Thoracic aorta (tissue), 2 donors: ENCODE results near the gene HPS3. TPM values are rescaled to one million over a fixed set of nuclear protein-coding genes. Genes with fewer than 3 reads are reported as not detected.

ENCODE experiments used
- ATAC-seq: fragments of 150-250 bp; one replicate; pipeline ENCODE4 v1.8.0; 2017; ENCODE audit warnings: low read depth; ENCODE audit not compliant: insufficient number of reproducible peaks, low FRiP score
- DNase-seq: peaks from one replicate; pipeline ENCODE4 v3.0.0-alpha.2; 2020; ENCODE audit warnings: low spot score
- H3K27ac ChIP-seq, 2 donors: fragments of 200-600 bp; sonication (generic); 1 replicate in 1 of 2; 2 replicates in 1 of 2; pipeline ENCODE4 v1.5.1; 2016; ENCODE audit warnings: mild to moderate bottlenecking in 2 of 2, moderate library complexity in 2 of 2
- H3K27me3 ChIP-seq: fragments of 200-600 bp; sonication (generic); replicated peaks from 2 replicates; pipeline ENCODE4 v1.6.0; 2016; ENCODE audit warnings: mild to moderate bottlenecking; ENCODE audit not compliant: insufficient read depth
- H3K36me3 ChIP-seq: fragments of 200-600 bp; sonication (generic); one replicate; pipeline ENCODE4 v1.5.1; 2016
- H3K4me1 ChIP-seq, 2 donors: fragments of 200-600 bp; sonication (generic); 1 replicate in 1 of 2; 2 replicates in 1 of 2; pipeline versions ENCODE4 v1.5.1 to v1.6.0; 2016; ENCODE audit warnings: low read depth in 2 of 2, mild to moderate bottlenecking in 1 of 2; ENCODE audit not compliant: control insufficient read depth in 1 of 2
- H3K4me3 ChIP-seq: fragments of 200-600 bp; sonication (generic); 2 replicates; pipeline ENCODE4 v1.5.1; 2016; ENCODE audit warnings: mild to moderate bottlenecking
- H3K9me3 ChIP-seq: fragments of 200-600 bp; sonication (generic); 2 replicates; pipeline ENCODE4 v1.5.1; 2016
- CTCF ChIP-seq: fragments of 200-600 bp; sonication (generic); IDR thresholded peaks from one replicate; pipeline ENCODE4 v1.5.1; 2019; ENCODE audit warnings: antibody characterized with exemption
- total RNA-seq, 2 donors: library from RNA; depleted of rRNA; stranded (reverse); fragments of >200 nt; gene quantifications; one replicate each; pipeline versions ENCODE4 v1.1.0 to v1.2.3, GENCODE V29; 2016

Gene HPS3
- total RNA-seq, 2 donors from 2014 or later = 21.3 to 22.9 TPM

- DNase-seq = no peak
Measured at GRCh38 chr3:149152420-149152819, 23.0 kb downstream of the HPS3 start.

GRCh38 chr3:149153402-149153801, 24.0 kb downstream of the HPS3 start:
- no peak overlapping the region for H3K27ac ChIP-seq
- peaks cover 10% of the 10 kb centered on the region for H3K36me3 ChIP-seq
- DNase-seq (no peak), ATAC-seq (no peak)
- H3K27me3 ChIP-seq = no peaks in the 10 kb centered on the region
- TF ChIP-seq CTCF = no peak
- peaks cover 11 to 15% of the 10 kb centered on the region in 2 donors for H3K4me1 ChIP-seq
- no peak overlapping the region for H3K4me3 ChIP-seq
- H3K9me3 ChIP-seq = no peaks in the 10 kb centered on the region

More at GRCh38 chr3:149152420-149152819, 23.0 kb downstream of the HPS3 start:
- Histone ChIP-seq H3K4me3 (no peak overlapping the region), H3K4me1 (peaks cover 11 to 15% of the 10 kb centered on the region in 2 donors), H3K27ac (peak overlapping the region in 1 of 2 donors; percentile 53), H3K9me3 (no peaks in the 10 kb centered on the region), H3K36me3 (peaks cover 2% of the 10 kb centered on the region), H3K27me3 (no peaks in the 10 kb centered on the region)
- no peak for TF ChIP-seq CTCF
- no peak for ATAC-seq

- ATAC-seq = no peak
- Histone ChIP-seq H3K9me3 (no peaks in the 10 kb centered on the region), H3K4me1 (peaks cover 0 to 6% of the 10 kb centered on the region in 2 donors), H3K27me3 (no peaks in the 10 kb centered on the region), H3K4me3 (no peak overlapping the region), H3K27ac (no peak overlapping the region), H3K36me3 (peaks cover 40% of the 10 kb centered on the region)
- TF ChIP-seq CTCF = no peak
- no peak for DNase-seq
Measured at GRCh38 chr3:149160754-149161300, 31.4 kb downstream of the HPS3 start.

- Histone ChIP-seq H3K4me3 (no peak overlapping the region), H3K9me3 (no peaks in the 10 kb centered on the region), H3K4me1 (peaks cover 0 to 6% of the 10 kb centered on the region in 2 donors), H3K36me3 (peaks cover 43% of the 10 kb centered on the region), H3K27ac (no peak overlapping the region), H3K27me3 (no peaks in the 10 kb centered on the region)
- no peak for DNase-seq
- TF ChIP-seq CTCF = no peak
- no peak for ATAC-seq
Measured at GRCh38 chr3:149162007-149162406, 32.6 kb downstream of the HPS3 start.

- H3K27ac ChIP-seq = no peak overlapping the region
- no peak for ATAC-seq
- no peak for DNase-seq
- peaks cover 37% of the 10 kb centered on the region for H3K36me3 ChIP-seq
- peaks cover 0 to 6% of the 10 kb centered on the region in 2 donors for H3K4me1 ChIP-seq
- no peaks in the 10 kb centered on the region for H3K27me3 ChIP-seq
- H3K4me3 ChIP-seq = no peak overlapping the region
- no peaks in the 10 kb centered on the region for H3K9me3 ChIP-seq
- no peak for TF ChIP-seq CTCF
Measured at GRCh38 chr3:149163066-149163465, 33.6 kb downstream of the HPS3 start.
